GM23338 (cell line): ENCODE measurements around the gene MAP3K10. TPM values are rescaled to one million over a fixed set of nuclear protein-coding genes. Genes with fewer than 3 reads are reported as not detected.

Source experiments
- ATAC-seq: fragments of 200-7000 bp; cut with Tn5 transposase; 3 replicates; pipeline ENCODE4 v1.9.1; 2020
- DNase-seq: peaks from one replicate; pipeline ENCODE4 v3.0.0-alpha.2; 2015; ENCODE audit warnings: low spot score
- H2AFZ ChIP-seq: fragments of 200-600 bp; sonication (generic); 2 replicates; pipeline ENCODE4 v1.8.0; 2016; ENCODE audit warnings: antibody characterized with exemption, mild to moderate bottlenecking, moderate library complexity
- H3F3A ChIP-seq: fragments of 200-600 bp; sonication (generic); replicated peaks from 2 replicates; pipeline ENCODE4 v1.8.0; 2017; ENCODE audit warnings: antibody characterized with exemption, mixed run types, low read depth
- H3K27ac ChIP-seq: fragments of 200-600 bp; sonication (generic); 2 replicates; pipeline ENCODE4 v1.6.1; 2016; ENCODE audit warnings: low read depth
- H3K27me3 ChIP-seq: fragments of 200-600 bp; sonication (generic); 2 replicates; pipeline ENCODE4 v1.8.0; 2016; ENCODE audit warnings: mild to moderate bottlenecking, mixed run types, moderate library complexity; ENCODE audit not compliant: insufficient read depth
- H3K36me3 ChIP-seq: fragments of 200-600 bp; sonication (generic); 2 replicates; pipeline ENCODE4 v1.8.0; 2016; ENCODE audit warnings: mild to moderate bottlenecking; ENCODE audit not compliant: insufficient read depth
- H3K4me1 ChIP-seq: fragments of 200-600 bp; sonication (generic); 2 replicates; pipeline ENCODE4 v1.8.0; 2016; ENCODE audit warnings: mild to moderate bottlenecking, moderate library complexity; ENCODE audit not compliant: insufficient read depth
- H3K4me2 ChIP-seq: fragments of 200-600 bp; sonication (generic); 2 replicates; pipeline ENCODE4 v1.7.1; 2017; ENCODE audit warnings: mixed run types
- H3K4me3 ChIP-seq: fragments of 200-600 bp; sonication (generic); 2 replicates; pipeline ENCODE4 v1.6.1; 2016; ENCODE audit warnings: mixed run types
- H3K79me2 ChIP-seq: fragments of 200-600 bp; sonication (generic); replicated peaks from 2 replicates; pipeline ENCODE4 v1.8.0; 2017; ENCODE audit warnings: mild to moderate bottlenecking; ENCODE audit not compliant: insufficient read depth
- H3K9me2 ChIP-seq: fragments of 200-600 bp; sonication (generic); 2 replicates; pipeline ENCODE4 v1.8.0; 2017; ENCODE audit not compliant: insufficient read depth
- H4K20me1 ChIP-seq: fragments of 200-600 bp; sonication (generic); replicated peaks from 2 replicates; pipeline ENCODE4 v1.8.0; 2017; ENCODE audit warnings: mild to moderate bottlenecking; ENCODE audit not compliant: insufficient read depth
- H3K27ac Mint-ChIP-seq: 2 replicates; pipeline ENCODE4 v1.8.0; 2020; ENCODE audit warnings: inconsistent platforms, mild to moderate bottlenecking, moderate library complexity, mixed read lengths
- H3K27me3 Mint-ChIP-seq: 3 replicates; pipeline ENCODE4 v1.8.0; 2022; ENCODE audit warnings: low read depth, mild to moderate bottlenecking, moderate library complexity, mixed read lengths, inconsistent platforms; ENCODE audit not compliant: insufficient read depth, poor library complexity
- H3K36me3 Mint-ChIP-seq: 3 replicates; pipeline ENCODE4 v1.8.0; 2021; ENCODE audit warnings: low read depth, mild to moderate bottlenecking, inconsistent platforms, moderate library complexity, mixed read lengths
- H3K4me1 Mint-ChIP-seq: 3 replicates; pipeline ENCODE4 v1.8.0; 2020; ENCODE audit warnings: mild to moderate bottlenecking, inconsistent platforms, mixed read lengths
- H3K4me3 Mint-ChIP-seq: 3 replicates; pipeline ENCODE4 v1.8.0; 2021; ENCODE audit warnings: moderate library complexity, mild to moderate bottlenecking, inconsistent platforms, mixed read lengths
- H3K9me3 Mint-ChIP-seq: 3 replicates; pipeline ENCODE4 v1.8.0; 2020; ENCODE audit warnings: moderate library complexity, mild to moderate bottlenecking, inconsistent platforms, mixed read lengths
- CREB1 ChIP-seq: fragments of 250-450 bp; sonication (Bioruptor Pico); IDR thresholded peaks from 2 replicates; pipeline ENCODE4 v1.5.0; 2020; ENCODE audit warnings: low read depth, mild to moderate bottlenecking, moderate library complexity
- CTCF ChIP-seq, 2 experiments: fragments of 200-600 bp in 1 of 2; sonication (generic) in 1 of 2; conservative IDR thresholded peaks; 2 replicates each; pipeline versions ENCODE4 v1.5.1 to v1.6.1; 2016 to 2017; ENCODE audit warnings: antibody characterized with exemption in 2 of 2, low read depth in 2 of 2, mild to moderate bottlenecking in 2 of 2, moderate library complexity in 1 of 2
- ETS1 ChIP-seq: IDR thresholded peaks from 2 replicates; pipeline ENCODE4 v1.6.1; 2016; ENCODE audit warnings: antibody characterized with exemption
- EZH2 ChIP-seq: fragments of 200-600 bp; sonication (generic); IDR thresholded peaks from one replicate; pipeline ENCODE4 v1.8.0; 2017; ENCODE audit warnings: antibody characterized with exemption, mild to moderate bottlenecking, low read depth; ENCODE audit not compliant: unreplicated experiment
- EZH2phosphoT487 ChIP-seq: fragments of 200-600 bp; sonication (generic); IDR thresholded peaks from one replicate; pipeline ENCODE4 v1.8.1; 2018; ENCODE audit warnings: antibody characterized with exemption; ENCODE audit not compliant: unreplicated experiment
- JUNB ChIP-seq: IDR thresholded peaks from one replicate; pipeline ENCODE4 v1.6.1; 2016; ENCODE audit warnings: antibody characterized with exemption; ENCODE audit not compliant: unreplicated experiment
- NANOG ChIP-seq: IDR thresholded peaks from 2 replicates; pipeline ENCODE4 v1.6.1; 2016; ENCODE audit warnings: antibody characterized with exemption, borderline replicate concordance
- POLR2AphosphoS5 ChIP-seq: IDR thresholded peaks from 2 replicates; pipeline ENCODE4 v1.6.1; 2016; ENCODE audit warnings: antibody characterized with exemption, low read depth
- REST ChIP-seq: IDR thresholded peaks from one replicate; pipeline ENCODE4 v1.6.1; 2018; ENCODE audit warnings: antibody characterized with exemption; ENCODE audit not compliant: unreplicated experiment
- STAT1 ChIP-seq: IDR thresholded peaks from one replicate; pipeline ENCODE4 v1.6.1; 2016; ENCODE audit warnings: antibody characterized with exemption; ENCODE audit not compliant: unreplicated experiment
- ZNF114 ChIP-seq: fragments of 250-450 bp; sonication (Bioruptor Pico); IDR thresholded peaks from 2 replicates; pipeline ENCODE4 v1.5.0; 2020; ENCODE audit warnings: mild to moderate bottlenecking, moderate library complexity
- ZNF331 ChIP-seq: fragments of 250-450 bp; sonication (Bioruptor Pico); IDR thresholded peaks from 2 replicates; pipeline ENCODE4 v1.5.0; 2020; ENCODE audit warnings: low read depth, mild to moderate bottlenecking, moderate library complexity
- ZNF462 ChIP-seq: fragments of 250-450 bp; sonication (Bioruptor Pico); IDR thresholded peaks from 2 replicates; pipeline ENCODE4 v1.5.0; 2020; ENCODE audit warnings: mild to moderate bottlenecking, moderate library complexity
- polyA plus RNA-seq: library from polyadenylated mRNA; unstranded; fragments of >200 nt; fragmentation: Nextera tagmentation; extraction: Ambion mirVana; gene quantifications from 2 replicates; pipeline ENCODE4 v1.2.1, GENCODE V29; 2016
- total RNA-seq: library from RNA; depleted of rRNA; stranded (reverse); fragments of >200 nt; shearing (Covaris generic); gene quantifications from 2 replicates; pipeline ENCODE4 v1.2.3, GENCODE V29; 2014

MAP3K10 gene
- total and polyA plus RNA-seq, 2 experiments from 2014 or later, result 5.9 to 13.7 TPM

GRCh38 chr19:40253611-40254092 lies 62.4 kb downstream of the MAP3K10 start:
- peaks cover 2% of the 10 kb centered on the region; the same call in 1 of the 3 replicates for H3K9me3 Mint-ChIP-seq
- no peaks in the 10 kb centered on the region for H3K27me3 ChIP-seq
- H3K27ac Mint-ChIP-seq, result 0 out of 2 replicates have a peak overlapping the region, but pooled peaks have one; percentile 22
- H3K79me2 ChIP-seq, result peaks cover 11% of the 10 kb centered on the region
- H3K4me3 Mint-ChIP-seq, result no peak overlapping the region
- DNase-seq (no peak), ATAC-seq (no peak)
- H3K4me3 ChIP-seq, result no peak overlapping the region
- H2AFZ ChIP-seq, result no peak overlapping the region
- peaks cover 7% of the 10 kb centered on the region; the same call in 1 of the 2 replicates for H3K4me1 ChIP-seq
- H3K4me1 Mint-ChIP-seq, result peaks cover 15% of the 10 kb centered on the region
- no peak overlapping the region for H3K4me2 ChIP-seq
- H4K20me1 ChIP-seq, result peaks cover 7% of the 10 kb centered on the region; the same call in 1 of the 2 replicates
- peaks cover 7% of the 10 kb centered on the region for H3K27me3 Mint-ChIP-seq
- H3F3A ChIP-seq, result no peaks in the 10 kb centered on the region
- TF ChIP-seq ETS1 (no peak), EZH2phosphoT487 (no peak), POLR2AphosphoS5 (no peak), CREB1 (CRISPR knock-in tag) (no peak), ZNF114 (CRISPR knock-in tag) (no peak), CTCF (conservative IDR thresholded peaks at IDR 0.05; ENCODE audit: low read depth in 2 of 2) (no peak), NANOG (no peak), ZNF462 (CRISPR knock-in tag) (no peak), EZH2 (no peak), JUNB (no peak), ZNF331 (CRISPR knock-in tag) (no peak), REST (no peak), STAT1 (no peak)
- H3K9me2 ChIP-seq, result no peaks in the 10 kb centered on the region
- peaks cover 35% of the 10 kb centered on the region for H3K36me3 Mint-ChIP-seq
- H3K36me3 ChIP-seq, result no peaks in the 10 kb centered on the region; the same call in 1 of the 2 replicates
- H3K27ac ChIP-seq, result no peak overlapping the region
